Suprapubic skin (tissue), 3 donors: ENCODE measurements around the gene TOP2B.

ENCODE experiments used
- EP300 ChIP-seq: sonication (generic); formaldehyde crosslinking; IDR thresholded peaks from one replicate; pipeline ENCODE4 v1.6.1; 2017; ENCODE audit warnings: antibody characterized with exemption
- POLR2A ChIP-seq, 2 donors: fragments of 450-650 bp; IDR thresholded peaks; one replicate each; pipeline ENCODE4 v1.6.1; 2017; ENCODE audit warnings: antibody characterized with exemption in 2 of 2, mild to moderate bottlenecking in 2 of 2, moderate library complexity in 2 of 2
- TF ChIP-seq, protein P1 (sequence below), 2 donors: fragments of 200-600 bp in 1 of 2; fragments of 450-650 bp in 1 of 2; sonication (generic) in 1 of 2; IDR thresholded peaks; one replicate each; pipeline ENCODE4 v1.5.1; 2016 to 2019; ENCODE audit warnings: antibody characterized with exemption in 2 of 2, mild to moderate bottlenecking in 1 of 2, moderate library complexity in 1 of 2

DNA sequence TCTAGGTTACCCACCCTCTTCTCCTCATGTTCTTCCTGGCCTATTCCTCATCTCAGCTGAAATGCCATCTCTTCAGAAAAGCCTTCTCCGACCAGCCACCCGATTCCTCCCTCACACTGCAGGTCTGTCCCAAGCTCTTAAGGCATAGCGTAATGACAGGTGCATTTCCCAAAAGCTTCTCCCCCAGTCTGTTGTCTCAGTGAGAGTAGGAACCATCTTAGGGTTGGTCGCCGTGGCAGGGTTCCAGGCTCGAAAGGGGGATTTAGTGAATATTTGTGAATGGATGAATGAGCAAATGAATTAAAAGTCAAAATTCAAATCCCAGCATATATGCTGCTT, 78.6 kb downstream of the TOP2B start:
- TF ChIP-seq, protein P1, sequence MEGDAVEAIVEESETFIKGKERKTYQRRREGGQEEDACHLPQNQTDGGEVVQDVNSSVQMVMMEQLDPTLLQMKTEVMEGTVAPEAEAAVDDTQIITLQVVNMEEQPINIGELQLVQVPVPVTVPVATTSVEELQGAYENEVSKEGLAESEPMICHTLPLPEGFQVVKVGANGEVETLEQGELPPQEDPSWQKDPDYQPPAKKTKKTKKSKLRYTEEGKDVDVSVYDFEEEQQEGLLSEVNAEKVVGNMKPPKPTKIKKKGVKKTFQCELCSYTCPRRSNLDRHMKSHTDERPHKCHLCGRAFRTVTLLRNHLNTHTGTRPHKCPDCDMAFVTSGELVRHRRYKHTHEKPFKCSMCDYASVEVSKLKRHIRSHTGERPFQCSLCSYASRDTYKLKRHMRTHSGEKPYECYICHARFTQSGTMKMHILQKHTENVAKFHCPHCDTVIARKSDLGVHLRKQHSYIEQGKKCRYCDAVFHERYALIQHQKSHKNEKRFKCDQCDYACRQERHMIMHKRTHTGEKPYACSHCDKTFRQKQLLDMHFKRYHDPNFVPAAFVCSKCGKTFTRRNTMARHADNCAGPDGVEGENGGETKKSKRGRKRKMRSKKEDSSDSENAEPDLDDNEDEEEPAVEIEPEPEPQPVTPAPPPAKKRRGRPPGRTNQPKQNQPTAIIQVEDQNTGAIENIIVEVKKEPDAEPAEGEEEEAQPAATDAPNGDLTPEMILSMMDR (IDR thresholded peaks at IDR 0.05): no peak
- TF ChIP-seq EP300 (no peak), POLR2A (IDR thresholded peaks at IDR 0.05) (no peak)
